Fibroblast of the aortic adventitia (primary cell): Measurements from ENCODE around the gene MARCHF3. TPM values are rescaled to one million over a fixed set of nuclear protein-coding genes. Genes with fewer than 3 reads are reported as not detected.

Experiments
- DNase-seq: peaks from one replicate; pipeline ENCODE4 v3.0.0-alpha.2; 2010; ENCODE audit warnings: low read depth
- H3K4me3 ChIP-seq: 2 replicates; pipeline ENCODE4 v1.5.1; 2011; ENCODE audit warnings: low read depth, mild to moderate bottlenecking, control low read depth, low read length, moderate library complexity
- total RNA-seq: library from RNA; depleted of rRNA; stranded (reverse); fragments of >200 nt; gene quantifications from 2 replicates; pipeline ENCODE4 v1.2.3, GENCODE V29; 2012; ENCODE audit warnings: low replicate concordance
- TF ChIP-seq, protein P1 (sequence below): IDR thresholded peaks from 2 replicates; pipeline ENCODE4 v1.5.1; 2011; ENCODE audit warnings: mild to moderate bottlenecking, low read length, control low read depth, inconsistent platforms; ENCODE audit not compliant: insufficient read depth

MARCHF3 gene
- total RNA-seq, 1 donor = 16.9 TPM

DNA sequence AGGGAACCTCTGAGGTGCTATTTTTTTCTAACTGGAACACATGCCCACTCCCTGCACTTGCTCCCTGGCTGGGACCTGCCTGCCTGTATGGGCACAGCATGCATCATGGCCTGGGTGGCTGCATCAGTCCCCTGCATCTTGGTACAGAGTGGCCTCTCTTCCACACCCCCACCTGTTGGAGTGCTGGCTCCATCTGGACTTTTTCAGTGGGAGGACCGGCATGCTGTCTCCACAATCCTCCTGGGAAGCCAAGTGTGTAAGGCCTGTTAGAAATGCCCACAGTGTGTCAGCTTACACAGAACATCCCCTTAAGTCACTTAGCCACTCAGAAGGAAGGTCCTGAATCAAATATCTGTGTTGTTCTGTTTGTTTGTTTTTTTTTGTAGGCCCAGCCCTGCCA lies 102.9 kb downstream of the MARCHF3 start:
- TF ChIP-seq, protein P1, sequence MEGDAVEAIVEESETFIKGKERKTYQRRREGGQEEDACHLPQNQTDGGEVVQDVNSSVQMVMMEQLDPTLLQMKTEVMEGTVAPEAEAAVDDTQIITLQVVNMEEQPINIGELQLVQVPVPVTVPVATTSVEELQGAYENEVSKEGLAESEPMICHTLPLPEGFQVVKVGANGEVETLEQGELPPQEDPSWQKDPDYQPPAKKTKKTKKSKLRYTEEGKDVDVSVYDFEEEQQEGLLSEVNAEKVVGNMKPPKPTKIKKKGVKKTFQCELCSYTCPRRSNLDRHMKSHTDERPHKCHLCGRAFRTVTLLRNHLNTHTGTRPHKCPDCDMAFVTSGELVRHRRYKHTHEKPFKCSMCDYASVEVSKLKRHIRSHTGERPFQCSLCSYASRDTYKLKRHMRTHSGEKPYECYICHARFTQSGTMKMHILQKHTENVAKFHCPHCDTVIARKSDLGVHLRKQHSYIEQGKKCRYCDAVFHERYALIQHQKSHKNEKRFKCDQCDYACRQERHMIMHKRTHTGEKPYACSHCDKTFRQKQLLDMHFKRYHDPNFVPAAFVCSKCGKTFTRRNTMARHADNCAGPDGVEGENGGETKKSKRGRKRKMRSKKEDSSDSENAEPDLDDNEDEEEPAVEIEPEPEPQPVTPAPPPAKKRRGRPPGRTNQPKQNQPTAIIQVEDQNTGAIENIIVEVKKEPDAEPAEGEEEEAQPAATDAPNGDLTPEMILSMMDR = no peak
- no peak for DNase-seq
- no peak overlapping the region for H3K4me3 ChIP-seq

DNA sequence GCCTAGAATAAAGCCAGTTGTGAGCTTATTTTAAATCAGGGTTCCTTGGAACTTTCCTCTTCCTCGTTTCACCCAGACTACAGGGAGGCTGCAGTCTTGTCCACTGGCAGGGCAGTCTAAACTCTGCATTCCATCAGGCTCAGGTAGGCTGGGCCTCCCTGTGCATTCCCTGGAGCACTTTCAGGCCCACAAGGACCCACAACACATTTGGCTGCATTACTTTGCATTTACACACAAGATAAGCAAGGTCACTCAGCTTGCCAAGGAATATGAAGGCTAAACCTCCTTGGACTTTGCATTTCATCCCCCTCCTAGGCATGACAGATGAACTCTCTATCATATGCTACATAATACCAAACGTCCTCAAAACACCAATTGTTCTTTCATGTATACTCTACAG lies 104.2 kb downstream of the MARCHF3 start:
- peak; percentile 22 for DNase-seq
- TF ChIP-seq, protein P1 = no peak
- H3K4me3 ChIP-seq = no peak overlapping the region

DNA sequence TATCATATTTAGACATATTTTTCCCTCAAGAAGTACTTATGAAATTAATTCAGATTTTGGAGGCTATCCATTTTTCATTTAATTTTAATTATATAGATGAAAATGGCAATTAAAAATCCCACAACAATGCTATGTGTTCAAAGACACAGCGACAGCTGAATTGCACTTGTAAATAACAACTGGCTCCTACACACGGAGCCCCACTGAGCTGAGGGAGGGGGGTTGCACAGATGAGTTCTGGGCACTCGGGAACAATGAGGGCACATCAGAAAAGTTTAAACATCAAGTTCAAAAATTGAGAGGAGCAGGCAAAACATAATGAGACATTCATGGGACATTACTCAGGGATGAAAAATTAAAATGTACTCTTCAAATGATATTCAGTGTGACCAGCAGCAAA lies 104.9 kb downstream of the MARCHF3 start:
- TF ChIP-seq, protein P1 = no peak
- no peak overlapping the region for H3K4me3 ChIP-seq
- no peak for DNase-seq

DNA sequence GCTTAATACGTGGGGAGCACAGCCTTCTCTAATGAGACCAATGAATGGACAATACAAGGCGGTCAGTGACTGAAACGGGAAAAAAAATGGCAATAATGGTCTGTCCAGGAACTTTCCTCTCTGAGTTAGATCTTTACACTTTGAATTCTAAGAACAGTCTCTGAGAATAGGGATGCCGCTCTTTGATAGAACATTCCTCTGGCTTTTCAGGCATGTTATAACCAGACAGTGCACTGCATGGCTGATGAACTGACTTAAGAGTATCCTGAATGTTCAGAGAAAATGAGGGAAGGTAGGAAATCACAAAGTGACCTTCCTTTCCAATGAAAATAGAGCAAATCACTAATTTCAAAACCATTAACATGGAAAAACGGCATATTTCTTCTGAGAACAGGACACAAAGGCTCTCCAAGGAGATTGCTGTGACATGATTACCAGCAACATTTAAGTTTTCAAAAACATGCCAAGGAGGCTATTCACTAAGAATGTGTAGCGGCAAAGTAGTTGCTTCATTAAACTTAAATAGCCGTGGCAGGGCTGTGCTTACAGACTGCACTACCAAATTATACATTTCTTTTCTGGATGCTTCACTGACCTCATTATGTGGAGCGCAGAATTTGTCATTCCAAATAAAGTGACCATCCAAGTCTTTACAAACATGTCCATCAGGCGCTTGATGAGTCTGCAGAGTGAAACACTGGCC lies 105.9 kb downstream of the MARCHF3 start:
- TF ChIP-seq, protein P1 = no peak
- no peak overlapping the region for H3K4me3 ChIP-seq
- no peak for DNase-seq

DNA sequence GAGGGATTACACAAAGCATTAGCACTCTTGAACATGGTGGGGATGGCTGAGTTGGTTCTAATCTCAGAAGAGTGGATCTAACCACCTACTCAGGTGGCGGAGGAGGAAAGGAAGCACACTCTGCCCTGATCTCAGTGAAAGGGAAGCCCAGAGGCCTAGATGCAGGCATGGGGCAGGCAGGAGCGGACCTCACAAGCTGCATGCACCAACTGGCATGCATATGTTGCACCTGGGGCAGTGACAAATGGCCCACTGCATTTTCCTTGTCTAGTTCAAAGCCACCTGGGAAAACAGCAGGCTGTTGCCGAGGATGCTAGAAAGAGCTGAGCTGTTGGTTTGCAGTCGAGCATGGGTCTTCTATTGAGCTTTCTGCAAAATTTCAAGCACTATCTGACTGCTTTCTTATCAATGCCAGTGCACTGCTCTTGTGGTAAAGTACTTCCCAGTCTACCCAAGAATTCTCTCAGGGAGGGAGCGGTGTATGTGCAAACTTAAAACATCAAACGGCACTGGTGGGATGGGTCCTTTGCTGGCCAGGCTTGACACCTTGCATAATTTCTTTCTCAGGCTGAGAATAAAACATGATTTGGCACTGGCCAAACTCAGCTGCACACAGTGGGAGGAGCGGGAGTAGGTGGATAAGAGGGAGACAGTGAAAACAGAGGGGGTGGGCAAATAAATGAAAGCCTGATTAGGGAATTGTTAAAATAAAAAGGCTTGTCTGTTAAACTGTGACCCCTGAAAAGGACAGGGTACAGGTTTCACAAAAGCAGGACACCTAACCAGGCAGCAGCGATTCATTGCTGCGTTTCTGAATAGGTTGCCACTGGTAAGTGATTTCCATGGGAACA lies 108.9 kb downstream of the MARCHF3 start:
- no peak overlapping the region for H3K4me3 ChIP-seq

DNA sequence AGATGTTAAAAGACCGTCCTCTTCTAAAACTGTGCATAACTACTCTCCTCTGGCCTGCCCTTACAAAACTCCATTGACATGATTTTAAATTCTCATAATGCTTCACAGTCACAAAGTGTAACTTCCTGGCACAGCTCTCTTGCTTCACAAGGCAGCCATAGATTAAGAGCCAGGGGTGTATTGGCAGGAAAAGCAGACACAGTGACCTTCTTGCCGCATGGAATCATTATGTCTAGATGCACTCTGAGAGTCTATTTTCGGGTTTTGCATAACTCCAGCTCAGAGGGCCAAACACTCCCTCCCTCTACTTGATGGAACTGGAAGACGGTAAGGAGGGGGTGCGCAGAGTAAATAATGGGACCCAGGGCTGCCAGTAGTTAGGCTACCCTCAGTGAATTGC lies 110.1 kb downstream of the MARCHF3 start:
- H3K4me3 ChIP-seq = no peak overlapping the region
- TF ChIP-seq, protein P1 = no peak
- peak; percentile 87 for DNase-seq

More for the DNA sequence above, 108.9 kb downstream of the MARCHF3 start:
- TF ChIP-seq, protein P1 = no peak
- no peak for DNase-seq
